ENCODE results near the gene CD2AP.
"Not testable (repeated sequence)": the region's sequence is repeated elsewhere in the genome, so short reads cannot be mapped to it uniquely, and the experiment has no call there.

Gene CD2AP

DNA sequence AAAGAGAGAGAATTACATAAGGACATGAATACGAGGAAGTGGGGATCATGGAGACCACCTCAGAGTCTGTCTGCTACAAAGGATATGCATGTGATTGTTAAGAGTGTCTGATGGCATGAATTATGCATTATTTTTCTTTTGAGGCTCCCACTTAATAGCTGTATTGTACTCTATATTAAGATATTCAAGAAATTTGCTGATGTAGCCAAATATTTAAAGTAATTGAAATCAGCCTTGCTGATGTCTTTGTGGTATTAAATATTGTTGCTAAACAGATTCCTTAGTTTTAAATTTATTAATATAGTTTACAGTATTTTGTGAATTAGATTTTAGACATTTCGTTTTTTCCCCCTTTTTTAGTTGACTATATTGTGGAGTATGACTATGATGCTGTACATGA lies 25.3 kb downstream of the CD2AP start:
- DNase-seq: no peak

- DNase-seq: no peak
These were observed 32.3 kb downstream of the CD2AP start for GRCh38 chr6:47509937-47510336.

GRCh38 chr6:47512872-47513271 lies 35.3 kb downstream of the CD2AP start:
- no peak for DNase-seq

DNA sequence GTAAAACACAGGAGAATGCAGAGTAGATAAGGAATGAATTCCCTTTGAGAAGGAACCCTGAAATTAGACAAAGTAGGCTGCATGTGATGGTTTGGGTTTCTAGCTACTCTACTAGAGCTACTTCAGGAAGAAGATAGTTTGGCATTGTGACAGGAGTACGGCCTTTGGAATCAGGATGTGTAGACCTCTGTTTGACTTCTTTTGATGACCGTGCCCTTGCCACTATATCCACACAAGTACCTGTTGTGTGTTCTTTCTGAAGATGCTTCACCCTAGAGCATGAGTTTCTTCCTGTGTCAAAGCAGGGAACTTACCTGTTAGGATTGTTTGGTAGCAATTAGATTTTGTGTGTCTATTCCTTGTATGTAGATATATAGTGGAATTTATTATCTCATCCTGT lies 41.7 kb downstream of the CD2AP start:
- DNase-seq: no peak

- DNase-seq: no peak
These were observed 42.7 kb downstream of the CD2AP start for GRCh38 chr6:47520282-47520681.

- DNase-seq: no peak
These were observed 44.4 kb downstream of the CD2AP start for GRCh38 chr6:47521961-47522360.

DNA sequence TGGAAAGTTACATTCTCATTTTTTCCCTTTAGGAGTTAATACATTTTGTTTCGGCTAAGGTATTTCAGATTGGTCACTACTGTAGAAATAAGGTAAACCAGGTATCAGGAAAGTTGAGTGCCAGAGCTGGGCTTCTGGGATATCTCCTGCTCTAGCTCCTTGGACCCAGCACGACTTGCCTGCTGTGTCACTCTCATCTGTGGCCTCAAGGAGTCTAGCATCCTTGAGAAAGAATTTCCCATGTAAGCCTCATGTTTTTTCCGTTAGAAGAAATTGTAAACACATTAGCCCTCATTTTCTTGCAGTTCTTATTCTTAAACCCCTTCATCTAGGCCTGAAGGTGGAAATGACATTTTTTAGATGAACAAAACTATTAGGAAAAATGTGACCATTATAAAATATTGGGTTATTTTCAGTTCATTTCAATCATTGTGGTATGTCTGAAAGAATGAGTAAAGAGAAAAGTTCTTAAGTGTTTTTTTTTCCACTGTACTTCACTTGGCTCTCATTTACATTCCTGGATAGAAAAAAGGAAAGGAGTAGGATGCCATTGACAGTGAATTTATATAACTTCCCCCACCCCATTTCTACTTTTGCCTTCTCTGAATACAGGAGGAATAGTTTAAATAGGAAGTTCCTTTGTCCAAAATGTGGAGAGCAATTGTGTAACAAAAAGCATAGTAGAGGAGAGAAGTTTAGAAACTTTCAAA lies 46.7 kb downstream of the CD2AP start:
- DNase-seq: no peak

DNA sequence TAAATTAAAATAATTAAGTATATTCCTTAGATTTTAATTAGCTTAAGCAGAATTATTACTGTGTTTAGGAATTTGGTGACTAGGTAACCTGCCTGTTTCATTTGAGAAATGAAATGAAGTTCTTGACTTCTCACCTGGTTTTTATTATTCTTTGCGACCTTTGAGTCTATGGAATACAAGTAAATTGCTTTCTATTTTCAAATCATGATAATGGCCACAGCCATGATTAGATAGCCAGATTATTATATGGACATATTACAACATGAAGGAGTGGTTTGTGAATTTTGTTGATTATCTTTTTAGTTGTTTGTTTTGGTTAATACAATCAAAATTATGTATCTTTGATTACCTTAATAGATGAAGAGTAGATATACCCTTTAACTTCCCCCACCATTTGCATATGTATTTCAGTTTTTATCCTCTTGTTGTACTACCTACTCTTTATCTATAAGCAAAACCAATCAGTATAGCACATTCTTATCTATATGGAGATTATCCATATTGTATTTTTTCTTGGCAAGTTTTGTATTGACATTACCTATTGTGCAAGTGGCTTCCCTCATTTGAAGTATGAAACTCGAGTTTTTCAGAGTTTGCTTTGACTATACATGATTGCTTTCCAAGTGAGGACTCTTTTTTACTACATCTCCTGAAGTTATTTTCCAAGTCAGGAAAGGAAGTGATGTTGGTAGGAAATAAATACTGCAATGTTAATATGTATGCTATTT lies 47.9 kb downstream of the CD2AP start:
- no peak for DNase-seq

DNA sequence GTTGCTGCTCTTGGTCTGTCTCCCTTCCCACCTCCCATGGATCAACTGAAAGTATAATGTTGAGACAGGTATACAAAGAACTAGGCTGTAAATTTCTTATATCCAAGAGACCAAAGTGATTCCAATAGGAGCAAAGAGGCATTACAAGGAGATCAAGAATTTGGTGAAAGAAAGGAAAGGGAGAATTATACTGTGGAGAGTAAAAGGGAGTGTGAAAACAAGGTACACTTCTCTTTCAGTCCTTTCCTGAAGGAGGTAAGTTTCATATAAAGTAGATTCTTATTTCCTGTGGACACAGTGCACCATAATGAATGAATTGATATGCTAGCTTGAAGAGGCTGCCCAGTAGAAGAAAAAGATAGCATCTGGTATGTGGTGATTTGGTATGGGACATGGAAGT lies 49.7 kb downstream of the CD2AP start:
- DNase-seq: no peak

DNA sequence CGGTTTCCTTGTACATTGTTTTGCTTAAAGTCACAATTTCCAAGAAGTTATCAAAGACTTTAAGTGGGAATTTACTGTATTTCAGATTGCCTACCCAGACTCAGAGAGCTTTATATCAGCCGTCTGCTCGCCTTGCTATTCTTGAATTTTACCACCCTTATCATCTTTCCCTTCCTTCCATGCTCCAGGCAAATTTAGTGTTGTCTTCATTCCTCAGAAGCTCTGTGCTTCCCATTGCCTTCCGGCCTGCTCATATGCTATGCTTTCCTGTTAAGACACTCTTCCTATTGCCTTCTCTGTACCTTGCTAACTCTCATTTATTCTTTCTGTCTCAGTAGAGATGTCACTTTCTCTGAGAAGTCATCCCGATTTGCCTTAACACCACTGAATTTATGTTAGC lies 52.1 kb downstream of the CD2AP start:
- no peak for DNase-seq

- DNase-seq: no peak
These were observed 55.5 kb downstream of the CD2AP start for GRCh38 chr6:47532981-47533585.

GRCh38 chr6:47534063-47534462 lies 56.5 kb downstream of the CD2AP start:
- no peak for DNase-seq

- peak; percentile 9 for DNase-seq
These were observed 58.0 kb downstream of the CD2AP start for GRCh38 chr6:47535316-47536225.

GRCh38 chr6:47536816-47537401 lies 59.3 kb downstream of the CD2AP start:
- peak; percentile 45 for DNase-seq

- DNase-seq: no peak
These were observed 67.6 kb downstream of the CD2AP start for GRCh38 chr6:47545223-47545622.

DNA sequence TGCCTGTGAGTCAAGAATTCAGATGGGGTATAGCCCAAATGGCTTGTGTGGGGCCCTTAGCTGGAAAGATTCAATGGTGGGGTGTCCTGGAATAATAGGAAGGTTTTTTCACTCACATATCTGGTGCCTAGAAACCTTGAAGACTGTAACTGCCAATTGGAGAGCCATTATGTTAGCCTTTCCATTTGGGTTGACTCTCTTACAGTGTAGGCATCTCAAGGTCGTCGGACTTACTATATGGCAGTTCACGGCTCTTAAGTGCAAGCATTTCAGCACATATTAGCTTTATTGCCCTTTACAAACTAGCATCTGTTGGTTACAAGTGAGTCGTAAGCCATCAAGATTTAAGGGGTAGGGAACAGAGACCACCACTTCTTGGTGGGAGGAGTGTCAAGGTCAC lies 74.1 kb downstream of the CD2AP start:
- no peak for DNase-seq

- no peak for DNase-seq
These were observed 74.7 kb downstream of the CD2AP start for GRCh38 chr6:47552319-47552718.

DNA sequence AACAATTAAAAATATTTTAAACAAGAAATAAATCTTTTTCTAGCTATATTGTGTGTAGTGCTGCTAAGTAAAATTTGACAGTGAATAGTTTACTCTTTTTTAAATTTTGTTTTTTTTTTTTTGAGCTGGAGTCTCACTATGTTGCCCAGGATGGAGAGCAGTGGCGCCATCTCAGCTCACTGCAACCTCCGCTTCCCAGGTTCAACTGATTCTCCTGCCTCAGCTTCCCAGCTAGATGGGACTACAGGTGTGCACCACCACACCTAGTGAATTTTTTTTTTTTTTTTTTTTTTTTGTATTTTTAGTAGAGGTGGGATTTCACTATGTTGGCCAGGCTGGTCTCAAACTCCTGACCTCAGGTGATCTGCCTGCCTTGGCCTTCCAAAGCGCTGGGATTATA lies 75.7 kb downstream of the CD2AP start:
- not testable (repeated sequence) for DNase-seq

DNA sequence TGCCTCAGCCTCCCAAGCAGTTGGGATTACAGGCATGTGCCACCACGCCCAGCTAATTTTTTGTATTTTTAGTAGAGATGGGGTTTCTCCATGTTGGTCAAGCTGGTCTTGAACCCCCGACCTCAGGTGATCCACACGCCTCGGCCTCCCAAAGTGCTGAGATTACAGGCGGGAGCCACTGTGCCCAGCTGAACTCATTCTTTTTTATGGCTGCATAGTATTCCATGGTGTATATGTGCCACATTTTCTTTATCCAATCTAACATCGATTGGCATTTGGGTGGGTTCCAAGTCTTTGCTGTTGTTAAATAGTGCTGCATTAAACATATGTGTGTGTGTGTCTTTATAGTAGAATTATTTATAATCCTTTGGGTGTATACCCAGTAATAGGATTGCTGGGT lies 78.9 kb downstream of the CD2AP start:
- DNase-seq: not testable (repeated sequence)

- DNase-seq: no peak
These were observed 85.6 kb downstream of the CD2AP start for GRCh38 chr6:47563162-47563561.

DNA sequence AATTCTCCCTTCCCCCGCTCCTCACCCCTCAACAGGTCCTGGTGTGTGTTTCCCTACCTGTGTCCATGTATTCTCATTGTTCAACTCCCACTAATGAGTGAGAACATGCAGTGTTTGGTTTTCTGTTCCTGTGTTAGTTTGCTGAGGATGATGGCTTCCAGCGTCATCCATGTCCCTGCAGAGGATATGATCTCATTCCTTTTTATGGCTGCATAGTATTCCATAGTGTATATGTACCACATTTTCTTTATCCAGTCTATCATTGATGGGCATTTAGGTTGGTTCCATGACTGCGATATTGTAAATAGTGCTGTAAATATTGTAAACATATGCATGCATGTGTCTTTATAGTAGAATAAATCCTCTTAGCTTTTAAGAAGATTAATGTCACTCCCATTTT lies 89.0 kb downstream of the CD2AP start:
- DNase-seq: not testable (repeated sequence)

- no peak for DNase-seq
These were observed 90.0 kb downstream of the CD2AP start for GRCh38 chr6:47567586-47567985.

GRCh38 chr6:47571488-47571887 lies 93.9 kb downstream of the CD2AP start:
- no peak for DNase-seq
